Activated CD4-positive, alpha-beta T cell treated with anti-CD3 and anti-CD28 coated beads, Interleukin-2, amount 50 U/mL, for 24 hours (primary cell): Measurements from ENCODE around the gene INPP4A.
"Not testable (repeated sequence)": the region's sequence is repeated elsewhere in the genome, so short reads cannot be mapped to it uniquely, and the experiment has no call there.

Experiments
- DNase-seq, 2 donors: peaks; one replicate each; pipeline ENCODE4 v3.0.0-alpha.2; 2020; ENCODE audit warnings: low read depth in 1 of 2, low spot score in 1 of 2

INPP4A gene

DNA sequence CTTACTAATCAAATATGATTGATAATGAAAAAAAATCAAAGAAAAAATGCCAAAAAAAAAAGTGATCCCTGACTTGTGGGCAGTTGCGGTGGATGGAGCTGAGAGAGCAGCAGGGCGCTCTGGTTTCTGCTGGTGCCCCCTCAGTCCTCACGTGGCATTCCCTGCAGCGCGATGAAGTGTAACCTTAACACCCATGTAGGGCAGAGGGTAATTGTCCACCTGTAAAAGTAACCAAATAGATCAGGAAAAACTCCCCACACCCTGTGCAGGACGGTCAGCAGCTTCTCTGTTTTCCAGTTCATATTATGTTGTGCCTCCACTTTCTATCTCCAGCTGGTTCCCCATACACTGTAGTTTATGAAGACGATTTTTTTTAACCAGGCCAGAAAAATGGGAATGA, 138.6 kb downstream of the INPP4A start:
- no peak for DNase-seq

DNA sequence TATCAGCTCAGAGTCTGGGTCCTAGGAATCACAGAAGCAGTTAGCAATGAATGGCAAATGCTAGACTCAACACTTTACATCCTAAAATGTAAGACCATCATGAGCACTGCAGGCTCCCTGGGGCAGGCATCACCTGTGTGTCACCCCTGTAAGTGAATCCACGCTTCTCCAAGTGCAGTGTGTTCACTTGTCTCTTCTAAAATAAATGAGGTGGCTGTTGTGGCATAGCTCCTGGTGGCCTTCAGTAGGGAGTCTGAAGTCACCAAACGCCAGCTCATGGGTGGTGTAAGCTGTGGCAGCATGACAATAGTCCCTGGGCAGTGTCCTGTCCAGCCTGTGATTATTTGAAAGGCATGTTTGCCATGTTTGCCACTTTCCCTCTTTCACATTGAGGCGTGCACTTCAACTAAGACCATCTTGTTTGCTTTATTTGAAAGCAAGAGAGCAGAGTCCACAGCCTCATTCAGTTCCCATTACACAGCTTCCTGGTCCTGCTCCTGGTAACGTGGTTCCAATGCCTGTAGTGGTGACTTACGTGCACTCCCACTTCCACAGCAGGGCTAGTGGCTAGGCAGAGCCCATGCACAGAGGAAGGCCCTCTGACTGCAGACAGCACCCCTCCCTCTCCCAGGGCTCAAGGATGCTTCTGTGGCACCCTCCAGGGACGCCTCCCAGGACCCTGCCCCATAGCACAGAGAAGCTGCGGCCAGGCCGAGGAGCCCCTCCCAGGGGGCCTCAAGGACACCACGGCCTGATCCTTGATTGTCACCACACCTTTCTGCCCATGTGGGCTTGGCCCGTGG, 139.4 kb downstream of the INPP4A start:
- DNase-seq: no peak

DNA sequence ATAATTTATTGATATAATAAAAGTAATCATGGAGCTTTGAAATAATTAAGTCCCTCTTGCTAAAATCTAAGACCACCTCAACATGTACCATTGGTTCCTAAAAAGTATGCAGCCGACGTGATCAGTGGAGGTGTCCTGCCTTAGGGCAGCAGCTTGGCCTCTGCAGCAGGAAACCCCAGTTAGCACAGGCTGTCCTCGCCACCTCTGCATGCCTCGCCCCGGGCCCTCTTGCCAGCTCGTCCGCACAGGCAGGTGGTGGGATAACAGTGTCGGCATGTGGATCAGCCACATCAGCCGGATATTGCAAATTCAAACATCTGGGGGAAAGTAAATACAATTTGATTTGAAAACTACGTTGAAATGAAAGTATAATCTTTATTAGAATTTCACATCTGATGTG, 140.7 kb downstream of the INPP4A start:
- no peak for DNase-seq

DNA sequence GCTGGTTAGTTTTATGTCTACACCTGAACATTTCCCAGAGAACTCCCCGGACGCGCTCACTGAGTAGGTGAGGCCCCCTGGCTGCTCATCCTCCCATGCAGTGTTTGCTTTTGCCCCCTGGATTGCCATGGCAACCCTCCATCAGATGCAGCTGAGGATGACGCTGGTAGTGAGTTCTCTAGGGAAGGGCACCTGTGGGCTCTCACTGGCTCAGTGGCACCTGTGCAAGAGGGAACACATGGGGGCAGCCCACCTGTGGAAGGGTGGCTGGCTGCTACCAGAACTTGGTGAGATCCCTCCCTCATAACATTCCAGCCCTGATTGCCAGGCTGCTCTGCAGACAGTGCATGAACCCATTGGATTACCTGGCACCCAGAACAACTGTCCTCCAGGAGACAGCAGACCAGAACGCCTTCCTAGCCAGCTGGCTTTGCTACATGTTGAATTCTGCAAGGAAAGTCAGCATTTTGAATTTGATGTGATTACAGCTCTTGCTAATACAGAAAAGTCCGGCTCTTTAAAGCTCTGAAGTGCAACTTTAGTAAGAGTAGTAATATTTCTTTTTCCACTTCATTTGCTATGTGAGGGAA, 142.0 kb downstream of the INPP4A start:
- no peak for DNase-seq

DNA sequence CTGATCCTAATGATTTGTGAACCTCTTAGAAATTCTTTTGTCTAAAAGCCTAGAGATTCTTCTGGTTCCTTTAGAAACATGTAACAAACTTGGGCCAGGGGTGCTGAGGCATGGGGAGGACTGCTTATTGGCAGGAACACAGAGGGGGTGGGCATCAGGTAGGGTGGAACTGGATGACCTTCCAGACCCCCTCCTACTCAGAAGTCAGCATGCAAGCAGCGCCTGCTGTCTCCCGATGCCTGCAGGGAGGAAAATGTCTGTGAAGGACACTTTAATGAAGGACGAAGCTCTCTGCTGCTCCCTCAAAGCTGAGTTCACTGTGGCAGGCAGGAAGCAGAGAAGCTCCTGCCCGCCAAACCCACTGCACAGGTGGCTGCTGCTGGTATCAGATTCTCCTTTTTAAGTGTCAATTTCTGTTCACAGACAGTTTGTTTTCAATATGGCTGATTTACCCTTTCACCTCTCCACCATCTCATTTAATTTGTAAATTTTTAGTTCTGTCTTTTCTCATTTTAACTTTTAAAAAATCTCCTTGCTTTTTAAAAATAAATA, 144.3 kb downstream of the INPP4A start:
- no peak for DNase-seq

DNA sequence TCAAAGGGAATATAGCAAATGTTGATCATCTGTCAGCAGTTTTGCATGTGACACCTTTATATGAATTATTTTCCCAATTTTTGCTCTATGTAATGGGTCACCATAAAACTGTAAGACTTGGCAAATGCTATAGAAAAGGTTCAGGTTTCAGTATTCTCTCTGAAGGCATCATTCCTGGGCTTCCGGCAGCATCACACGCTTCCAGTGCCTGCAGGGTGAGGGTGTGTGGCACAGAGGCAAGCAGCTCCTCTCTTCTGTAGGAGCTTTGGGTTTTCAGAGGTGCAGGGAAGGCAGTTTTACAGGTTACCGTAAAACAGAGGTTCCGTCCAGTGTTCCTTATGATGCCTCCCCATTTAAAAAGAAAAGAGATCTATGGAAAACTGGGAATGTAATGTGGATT, 144.8 kb downstream of the INPP4A start:
- no peak for DNase-seq

DNA sequence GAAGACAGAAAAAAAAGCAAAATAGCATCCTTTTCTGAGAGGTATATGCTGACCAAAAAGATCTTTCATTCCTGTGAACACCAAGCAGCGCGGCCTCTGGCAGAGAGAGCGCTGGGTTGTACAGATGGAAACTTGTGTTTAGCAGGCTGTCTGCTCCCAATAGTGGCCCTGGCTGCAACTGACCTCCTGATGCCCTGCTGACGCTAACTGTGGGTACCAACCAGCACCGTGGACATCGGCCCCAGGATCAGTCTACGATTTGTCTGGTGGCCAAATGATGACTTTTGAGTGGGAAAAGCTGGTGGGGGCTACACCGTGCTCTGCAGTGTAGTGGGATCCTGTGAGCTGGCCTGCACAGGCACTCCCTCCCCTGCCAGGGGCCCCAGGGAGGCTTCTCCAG, 147.9 kb downstream of the INPP4A start:
- DNase-seq: no peak

DNA sequence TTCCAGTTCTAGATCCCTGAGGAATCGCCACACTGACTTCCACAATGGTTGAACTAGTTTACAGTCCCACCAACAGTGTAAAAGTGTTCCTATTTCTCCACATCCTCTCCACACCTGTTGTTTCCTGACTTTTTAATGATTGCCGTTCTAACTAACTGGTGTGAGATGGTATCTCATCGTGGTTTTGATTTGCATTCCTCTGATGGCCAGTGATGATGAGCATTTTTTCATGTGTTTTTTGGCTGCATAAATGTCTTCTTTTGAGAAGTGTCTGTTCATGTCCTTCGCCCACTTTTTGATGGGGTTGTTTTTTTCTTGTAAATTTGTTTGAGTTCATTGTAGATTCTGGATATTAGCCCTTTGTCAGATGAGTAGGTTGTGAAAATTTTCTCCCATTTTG, 150.0 kb downstream of the INPP4A start:
- not testable (repeated sequence) for DNase-seq

DNA sequence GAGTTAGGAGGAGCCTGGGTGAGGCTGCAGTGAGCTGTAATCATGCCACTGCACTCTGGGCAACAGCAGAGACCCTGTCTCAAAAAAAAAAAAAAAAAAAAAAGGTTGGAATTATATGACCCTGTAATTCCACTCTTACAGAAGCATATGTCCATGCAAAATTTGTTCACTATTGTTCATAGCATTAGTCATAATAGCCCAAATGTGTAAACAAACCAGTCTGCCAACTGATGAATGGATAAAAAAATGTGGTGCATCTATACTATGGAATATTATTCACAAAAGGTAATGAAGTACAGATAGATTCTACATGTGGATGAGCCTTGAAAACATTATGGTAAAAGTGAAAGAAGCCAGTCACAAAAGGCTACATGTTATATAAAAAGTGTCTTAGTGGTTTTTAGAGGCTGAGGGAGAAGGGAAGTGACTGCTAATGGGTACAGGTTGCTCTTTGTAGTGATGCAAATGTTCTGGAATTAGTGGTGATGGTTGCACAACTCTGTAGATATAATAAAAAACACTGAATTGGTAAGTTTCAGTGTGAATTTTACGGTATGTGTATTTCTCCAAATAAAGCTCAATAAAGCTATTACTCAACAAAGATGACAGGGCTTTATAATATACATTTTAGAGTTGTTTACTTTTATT, 154.2 kb downstream of the INPP4A start:
- DNase-seq: no peak

DNA sequence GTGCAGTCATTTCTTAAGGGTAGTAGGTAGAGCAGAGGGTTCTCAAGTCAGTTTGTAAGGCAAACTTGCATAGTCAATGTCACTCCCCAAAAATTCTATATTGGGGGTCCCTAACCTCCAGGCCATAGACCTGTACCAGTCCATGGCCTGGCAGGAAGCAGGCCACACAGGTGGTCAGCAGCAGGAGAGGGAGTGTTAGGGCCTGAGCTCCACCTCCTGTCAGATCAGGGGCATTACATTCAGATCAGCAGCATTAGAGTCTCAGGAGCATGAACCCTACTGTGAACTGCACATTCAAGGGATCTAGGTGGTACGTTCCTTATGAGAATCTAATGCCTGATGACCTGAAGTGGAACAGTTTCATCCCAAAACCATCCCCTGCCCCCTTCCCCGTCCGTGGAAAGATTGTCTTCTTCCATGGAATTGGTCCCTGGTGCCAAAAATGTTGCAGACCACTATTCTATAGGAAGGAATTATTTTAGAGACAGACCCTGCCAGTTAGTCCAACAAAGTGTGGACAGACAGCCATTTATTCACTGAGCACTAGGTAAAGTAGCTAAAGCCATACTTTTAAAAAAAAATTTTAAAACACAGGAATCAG, 157.0 kb downstream of the INPP4A start:
- DNase-seq: no peak

DNA sequence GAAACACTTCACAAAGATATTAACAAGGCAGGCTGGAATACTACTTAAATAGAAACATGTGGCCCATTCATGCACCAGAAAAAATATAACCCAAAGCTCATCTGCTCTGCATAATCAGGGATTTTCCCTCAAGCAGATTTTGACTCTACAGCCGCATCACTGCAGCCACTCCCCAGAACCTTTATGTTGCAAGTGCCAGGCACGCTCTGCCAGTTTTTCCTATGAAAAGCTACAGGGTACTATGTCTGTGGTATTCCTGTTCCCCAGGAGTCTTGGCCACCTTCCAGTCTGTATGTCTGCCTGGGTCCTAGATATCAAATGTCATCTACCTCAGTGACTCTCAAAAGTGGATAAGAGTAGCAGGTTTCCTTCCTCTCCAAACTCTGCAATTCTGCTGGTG, 159.9 kb downstream of the INPP4A start:
- no peak for DNase-seq

DNA sequence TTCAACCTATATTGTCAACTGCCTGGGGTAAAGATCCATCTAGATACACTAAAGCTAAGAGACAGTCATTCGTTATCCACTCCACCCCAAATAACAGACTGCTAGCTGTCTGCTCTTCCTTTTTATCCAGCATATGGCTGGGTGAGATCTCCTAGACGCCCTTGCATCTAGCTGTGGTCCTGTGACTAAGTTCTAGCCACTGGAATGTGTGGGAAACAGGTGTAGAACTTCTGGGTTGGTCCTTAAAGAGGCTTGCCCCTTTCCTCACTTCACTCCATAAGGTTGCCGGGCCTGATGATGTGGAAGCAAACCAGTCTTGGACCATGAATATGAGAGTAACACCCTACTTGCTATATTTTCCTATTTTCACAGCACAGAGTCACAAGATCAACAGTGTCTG, 160.4 kb downstream of the INPP4A start:
- no peak for DNase-seq

DNA sequence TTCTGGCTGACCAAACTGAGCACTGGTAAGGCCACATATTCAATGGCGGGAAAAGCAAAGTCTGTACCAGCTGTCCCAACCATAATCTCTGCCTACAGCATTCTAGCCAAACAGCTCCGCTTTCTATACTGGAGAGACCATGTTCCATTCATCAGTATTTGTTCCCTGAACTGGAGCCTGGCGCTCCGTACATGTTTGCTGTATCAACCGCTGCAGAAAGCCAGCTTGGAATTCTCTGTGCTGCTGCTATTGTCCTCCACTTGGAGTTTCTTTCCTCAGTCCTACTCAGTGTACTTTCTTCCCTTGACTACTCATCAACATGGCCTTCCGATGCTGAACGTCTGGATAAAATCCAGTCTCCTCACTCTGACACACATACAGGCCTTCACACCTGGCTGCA, 161.8 kb downstream of the INPP4A start:
- no peak for DNase-seq

DNA sequence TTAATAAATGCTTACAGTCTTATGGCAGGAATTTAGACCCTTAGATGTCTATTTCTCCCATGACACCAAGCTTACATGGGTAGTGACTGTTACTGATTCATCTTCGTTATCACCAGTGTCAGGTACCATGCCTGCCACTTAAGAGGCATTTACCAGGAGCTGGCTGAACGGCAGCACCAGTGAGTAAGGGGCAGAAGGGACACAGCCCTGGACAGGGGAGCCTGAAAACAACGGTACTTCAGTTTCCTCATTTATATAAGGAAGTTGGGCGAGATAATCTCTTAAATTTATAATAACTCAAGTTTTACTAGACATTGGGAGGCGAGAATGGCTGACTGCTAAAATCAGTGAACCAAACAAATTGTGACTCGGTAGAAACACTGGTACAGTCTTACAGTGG, 162.4 kb downstream of the INPP4A start:
- no peak for DNase-seq

DNA sequence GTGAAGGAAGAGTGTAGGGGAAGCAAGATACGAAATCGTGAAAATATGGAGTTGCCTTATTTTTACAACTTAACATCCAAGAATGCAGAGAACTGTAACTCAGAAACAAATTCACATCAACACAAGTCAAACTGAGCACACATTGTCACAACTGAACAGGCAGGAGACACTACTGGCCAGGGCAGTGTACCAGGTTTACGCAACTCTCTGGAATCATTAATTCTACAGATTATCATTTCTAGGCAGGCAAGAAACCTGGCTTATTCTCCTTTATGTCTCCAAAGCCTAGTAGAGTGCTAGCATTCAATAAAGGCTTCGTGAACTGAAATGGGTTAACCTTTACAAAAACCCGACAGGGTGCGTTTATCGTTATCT, 163.1 kb downstream of the INPP4A start:
- DNase-seq: no peak

DNA sequence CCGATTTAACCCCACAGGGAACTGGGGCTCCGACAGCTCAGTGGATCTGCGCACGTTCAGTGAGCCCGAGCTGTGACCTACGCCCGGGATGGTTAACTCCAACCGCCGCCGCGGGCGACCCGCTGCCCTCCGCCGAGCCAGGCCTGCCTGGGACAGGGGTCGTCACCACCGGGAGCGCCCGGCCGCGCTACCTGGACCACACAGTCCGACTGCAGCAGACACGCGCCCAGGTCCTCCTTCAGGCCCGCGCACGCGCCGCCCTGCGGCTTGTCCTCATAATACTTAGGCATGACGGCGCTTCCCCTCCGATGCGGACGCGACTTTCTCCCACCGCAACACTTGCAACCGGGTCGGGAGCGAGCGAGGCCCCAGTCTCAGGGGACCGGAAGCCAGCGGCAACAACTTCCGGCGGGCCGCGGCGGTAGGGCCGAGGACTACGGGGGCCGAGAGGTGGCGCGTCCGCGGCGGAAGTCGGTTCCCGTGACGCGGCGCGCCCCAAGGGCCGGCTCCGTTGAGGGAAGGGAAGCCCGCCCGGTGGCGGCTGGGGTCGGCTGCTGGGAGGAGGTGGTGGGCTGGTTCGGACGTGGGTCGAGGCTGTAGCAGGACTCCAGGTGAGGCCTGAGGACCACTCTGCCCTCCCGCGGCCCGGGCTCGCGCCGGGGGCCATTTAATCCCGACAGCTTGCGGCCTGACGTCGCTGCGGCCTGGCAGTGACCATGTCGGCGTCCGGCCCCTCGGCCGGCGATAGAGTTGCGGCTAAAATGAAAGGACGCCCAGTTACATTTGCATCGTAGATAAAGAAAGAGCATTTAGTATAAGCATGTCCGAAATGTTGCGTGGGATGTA, 163.7 kb downstream of the INPP4A start, which contains the start of the genes COA5 and UNC50:
TSS of gene COA5 (minus strand) at position 397 of the 846 bp plus-strand sequence. CDS start at position 290, 107 bp downstream.
TSS of gene UNC50 (plus strand) at position 474 of the 846 bp plus-strand sequence. CDS start 1,171 bp downstream, outside the sequence.
- DNase-seq: peak; percentile 80 to 85

DNA sequence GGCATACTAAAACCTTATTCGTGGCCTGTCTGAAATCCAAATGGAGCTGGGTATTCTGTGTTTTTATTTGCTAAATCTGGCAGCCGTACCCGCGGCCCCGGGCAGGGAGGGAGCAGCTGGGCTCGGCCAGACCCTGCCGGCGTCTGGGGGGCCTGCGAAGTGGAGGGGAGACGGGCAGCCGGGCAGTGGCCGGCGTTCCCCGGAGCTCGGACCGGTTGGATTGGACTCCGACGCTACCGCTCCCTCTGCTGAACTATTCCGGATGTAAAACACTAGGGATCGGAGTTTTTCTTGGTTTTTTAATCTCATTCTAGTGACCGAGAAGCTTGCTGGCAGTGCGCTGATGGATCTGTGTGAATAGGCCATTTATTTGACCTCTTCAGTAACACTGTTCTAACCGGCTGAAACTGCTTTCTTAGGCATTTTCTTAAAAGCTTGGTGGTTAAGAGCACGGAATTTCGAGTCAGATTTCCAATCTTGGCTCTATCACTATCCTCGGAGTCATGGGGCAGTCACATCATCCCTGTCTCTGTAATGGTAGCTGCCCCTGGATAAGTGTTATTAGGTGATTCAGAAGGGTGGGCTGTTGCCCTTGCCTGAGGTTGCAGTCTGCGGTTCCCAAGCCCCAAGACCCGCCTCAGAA, 164.4 kb downstream of the INPP4A start:
- no peak for DNase-seq

DNA sequence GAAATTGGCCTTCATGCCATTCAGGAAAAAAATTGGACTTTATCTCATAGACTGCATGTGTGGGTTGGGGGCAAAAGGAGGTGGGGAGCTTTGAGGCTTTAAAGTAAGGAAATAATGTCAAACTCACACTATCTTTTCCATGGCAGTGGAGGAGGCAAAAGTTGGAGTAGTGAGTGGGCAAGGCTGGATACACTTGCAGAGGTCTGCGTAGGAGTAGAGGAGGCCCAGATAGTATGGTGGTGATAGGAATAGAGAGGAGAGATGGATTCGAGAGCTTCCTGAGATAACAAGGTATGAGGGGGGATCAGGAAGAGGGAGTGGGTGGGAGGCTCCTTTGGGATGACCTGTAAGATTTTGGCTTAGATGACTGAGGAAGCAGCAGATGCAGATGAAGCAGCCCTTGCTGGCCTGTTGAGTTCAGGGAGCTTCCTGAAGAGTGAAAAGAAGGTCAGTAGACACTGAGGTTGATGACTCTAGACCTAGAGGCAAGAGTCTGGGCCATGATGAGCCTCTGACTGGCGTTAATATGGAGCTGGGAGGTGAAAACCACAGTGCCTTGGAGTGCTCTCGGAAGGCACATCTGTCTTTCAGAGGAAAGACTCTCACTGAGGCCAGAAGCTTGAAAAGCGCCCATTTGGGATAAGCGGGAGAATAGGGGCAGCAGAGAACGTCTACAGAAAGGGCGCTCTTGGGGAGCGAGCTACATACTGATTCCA, 169.5 kb downstream of the INPP4A start:
- DNase-seq: no peak

DNA sequence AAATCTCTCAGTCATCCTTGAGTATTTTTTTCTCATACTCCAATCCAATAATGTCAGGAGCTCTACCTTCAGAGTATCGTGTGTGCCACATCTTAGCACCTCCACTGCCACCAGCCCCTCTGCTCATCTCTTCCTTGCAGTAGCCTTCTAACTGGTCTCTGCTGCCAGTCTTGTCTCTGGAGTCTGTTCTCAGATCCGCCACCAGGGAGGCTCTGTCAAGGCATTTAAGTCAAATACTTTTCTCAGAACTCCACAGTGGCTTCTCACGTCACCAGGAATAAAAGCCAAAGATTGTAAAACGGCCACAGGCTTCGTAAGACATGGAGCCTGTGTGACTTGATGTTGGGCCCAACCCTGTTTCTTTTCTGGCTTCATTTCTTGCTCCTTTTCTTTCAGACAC, 170.8 kb downstream of the INPP4A start:
- DNase-seq: no peak

DNA sequence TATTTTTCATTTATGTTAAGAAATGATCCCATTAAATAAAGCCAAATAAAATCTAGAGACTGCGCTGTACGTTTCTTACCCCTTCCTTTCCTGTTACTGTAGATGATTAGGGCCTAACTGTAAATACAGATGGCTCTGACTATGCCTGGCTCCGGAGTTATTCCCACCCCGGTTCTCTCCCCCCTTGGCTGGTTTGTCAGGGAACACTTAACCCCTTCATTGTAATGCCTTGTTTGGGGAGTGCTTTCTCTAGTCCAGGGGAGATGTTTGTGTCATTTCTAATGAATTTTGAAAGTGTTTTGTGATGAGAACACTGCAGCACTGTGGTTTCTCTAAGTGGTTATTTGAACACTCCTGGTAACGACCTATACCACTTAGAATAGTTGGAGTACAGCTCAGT, 172.5 kb downstream of the INPP4A start:
- DNase-seq: no peak
